ENCODE measurements around the gene FAM187B.
"Not testable (repeated sequence)": the region's sequence is repeated elsewhere in the genome, so short reads cannot be mapped to it uniquely, and the experiment has no call there.

Gene FAM187B

GRCh38 chr19:35236638-35237400, 8.3 kb upstream of the FAM187B start:
- DNase-seq (ENCODE audit: low read depth in 3 of 3) = no peak

GRCh38 chr19:35232912-35233311, 4.4 kb upstream of the FAM187B start:
- no peak for DNase-seq (ENCODE audit: low read depth in 3 of 3)

- no peak for DNase-seq (ENCODE audit: low read depth in 3 of 3)
These were observed 3.6 kb upstream of the FAM187B start for GRCh38 chr19:35231956-35232645.

- no peak for DNase-seq (ENCODE audit: low read depth in 3 of 3)
These were observed 1.1 kb upstream of the FAM187B start for GRCh38 chr19:35229601-35230000.

GRCh38 chr19:35226748-35227147, 1.8 kb downstream of the FAM187B start:
- DNase-seq (ENCODE audit: low read depth in 3 of 3) = no peak

- DNase-seq (ENCODE audit: low read depth in 3 of 3) = no peak
These were observed 2.6 kb downstream of the FAM187B start for GRCh38 chr19:35225951-35226350.

- DNase-seq (ENCODE audit: low read depth in 3 of 3) = no peak
These were observed 3.6 kb downstream of the FAM187B start for GRCh38 chr19:35224681-35225571.

- DNase-seq (ENCODE audit: low read depth in 3 of 3) = no peak
These were observed 4.6 kb downstream of the FAM187B start for GRCh38 chr19:35223862-35224505.

- DNase-seq (ENCODE audit: low read depth in 3 of 3) = no peak
These were observed 5.3 kb downstream of the FAM187B start for GRCh38 chr19:35223084-35223790.

- DNase-seq (ENCODE audit: low read depth in 3 of 3) = no peak
These were observed 6.0 kb downstream of the FAM187B start for GRCh38 chr19:35222373-35223015.

GRCh38 chr19:35220973-35221590, 7.5 kb downstream of the FAM187B start:
- not testable (repeated sequence) for DNase-seq (ENCODE audit: low read depth in 3 of 3)

- no peak for DNase-seq (ENCODE audit: low read depth in 3 of 3)
These were observed 8.1 kb downstream of the FAM187B start for GRCh38 chr19:35220315-35220921.

- DNase-seq (ENCODE audit: low read depth in 3 of 3) = no peak
These were observed 9.5 kb downstream of the FAM187B start for GRCh38 chr19:35219008-35219407.

- no peak for DNase-seq (ENCODE audit: low read depth in 3 of 3)
These were observed 10.9 kb downstream of the FAM187B start for GRCh38 chr19:35217649-35217990.

- DNase-seq (ENCODE audit: low read depth in 3 of 3) = no peak
These were observed 11.5 kb downstream of the FAM187B start for GRCh38 chr19:35216833-35217648.

GRCh38 chr19:35216016-35216832, 12.3 kb downstream of the FAM187B start:
- DNase-seq (ENCODE audit: low read depth in 3 of 3) = no peak

GRCh38 chr19:35214766-35215422, 13.6 kb downstream of the FAM187B start:
- DNase-seq (ENCODE audit: low read depth in 3 of 3) = no peak
